Loucy (cell line): Measurements from ENCODE around the gene C10orf71.

ENCODE experiments used
- EZH2phosphoT487 ChIP-seq: fragments of 200-600 bp; IDR thresholded peaks from 2 replicates; pipeline ENCODE4 v1.6.1; 2018; ENCODE audit warnings: antibody characterized with exemption, mild to moderate bottlenecking, moderate library complexity, borderline replicate concordance
- TF ChIP-seq, protein P1 (sequence below): fragments of 200-600 bp; sonication (generic); conservative IDR thresholded peaks from 2 replicates; pipeline ENCODE4 v1.5.1; 2014; ENCODE audit warnings: mild to moderate bottlenecking, antibody characterized with exemption, low read length

DNA sequence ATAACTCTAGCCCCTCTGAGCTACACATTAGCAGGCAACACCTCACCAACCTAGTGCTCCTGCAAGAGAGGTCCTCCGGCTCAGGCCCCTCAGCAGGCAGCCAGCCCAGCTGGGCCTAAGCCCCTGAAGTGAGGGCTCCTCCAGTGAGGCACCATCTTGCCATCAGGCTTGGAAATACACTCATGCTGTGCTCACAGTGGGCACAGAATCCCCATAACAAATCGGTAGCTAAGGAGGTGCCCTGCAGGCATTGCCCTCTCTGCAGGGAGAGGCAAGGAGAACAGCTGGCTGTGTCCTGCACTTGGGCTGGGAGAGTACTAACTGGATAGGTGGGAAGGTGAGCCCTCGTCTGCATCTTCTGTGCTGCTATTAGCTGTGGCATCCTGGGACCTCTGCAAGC is 3.7 kb upstream of the C10orf71 start:
- TF ChIP-seq, protein P1, sequence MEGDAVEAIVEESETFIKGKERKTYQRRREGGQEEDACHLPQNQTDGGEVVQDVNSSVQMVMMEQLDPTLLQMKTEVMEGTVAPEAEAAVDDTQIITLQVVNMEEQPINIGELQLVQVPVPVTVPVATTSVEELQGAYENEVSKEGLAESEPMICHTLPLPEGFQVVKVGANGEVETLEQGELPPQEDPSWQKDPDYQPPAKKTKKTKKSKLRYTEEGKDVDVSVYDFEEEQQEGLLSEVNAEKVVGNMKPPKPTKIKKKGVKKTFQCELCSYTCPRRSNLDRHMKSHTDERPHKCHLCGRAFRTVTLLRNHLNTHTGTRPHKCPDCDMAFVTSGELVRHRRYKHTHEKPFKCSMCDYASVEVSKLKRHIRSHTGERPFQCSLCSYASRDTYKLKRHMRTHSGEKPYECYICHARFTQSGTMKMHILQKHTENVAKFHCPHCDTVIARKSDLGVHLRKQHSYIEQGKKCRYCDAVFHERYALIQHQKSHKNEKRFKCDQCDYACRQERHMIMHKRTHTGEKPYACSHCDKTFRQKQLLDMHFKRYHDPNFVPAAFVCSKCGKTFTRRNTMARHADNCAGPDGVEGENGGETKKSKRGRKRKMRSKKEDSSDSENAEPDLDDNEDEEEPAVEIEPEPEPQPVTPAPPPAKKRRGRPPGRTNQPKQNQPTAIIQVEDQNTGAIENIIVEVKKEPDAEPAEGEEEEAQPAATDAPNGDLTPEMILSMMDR, result no peak
- TF ChIP-seq EZH2phosphoT487, result no peak
